HL-60/S4 treated with phorbol 12-myristate 13-acetate at 8.2 ng/mL for 4 days and 3 days (cell line): ENCODE measurements around the gene TMEM238.

Experiments
- in situ Hi-C: fragments of 300-500 bp; cut with MboI; formaldehyde crosslinking; loops from 2 replicates; pipeline ENCODE4 v1.15.0; 2022; ENCODE audit warnings: low sequenced_read_pairs

Gene TMEM238

DNA sequence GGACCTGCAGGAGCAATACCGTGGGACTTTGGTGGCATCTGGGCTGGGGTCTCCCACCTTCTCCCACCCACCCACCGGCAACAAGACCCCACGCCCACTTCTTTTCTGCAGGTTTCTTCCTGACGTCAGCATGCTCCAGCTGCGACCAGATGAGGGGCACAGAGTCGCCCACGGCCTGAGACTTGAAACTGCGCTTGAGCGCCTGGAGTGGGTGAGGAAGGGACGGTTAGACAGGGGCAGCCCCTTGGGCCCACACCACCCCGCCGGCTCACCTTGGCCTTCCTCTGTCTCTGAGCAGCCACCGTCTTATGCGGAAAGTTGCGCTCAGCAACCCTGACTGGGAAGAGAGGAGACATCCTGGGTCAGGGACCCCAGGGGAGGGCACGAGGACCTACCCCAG, 23.2 kb downstream of the TMEM238 start:
- in situ Hi-C loops = no loop called here

DNA sequence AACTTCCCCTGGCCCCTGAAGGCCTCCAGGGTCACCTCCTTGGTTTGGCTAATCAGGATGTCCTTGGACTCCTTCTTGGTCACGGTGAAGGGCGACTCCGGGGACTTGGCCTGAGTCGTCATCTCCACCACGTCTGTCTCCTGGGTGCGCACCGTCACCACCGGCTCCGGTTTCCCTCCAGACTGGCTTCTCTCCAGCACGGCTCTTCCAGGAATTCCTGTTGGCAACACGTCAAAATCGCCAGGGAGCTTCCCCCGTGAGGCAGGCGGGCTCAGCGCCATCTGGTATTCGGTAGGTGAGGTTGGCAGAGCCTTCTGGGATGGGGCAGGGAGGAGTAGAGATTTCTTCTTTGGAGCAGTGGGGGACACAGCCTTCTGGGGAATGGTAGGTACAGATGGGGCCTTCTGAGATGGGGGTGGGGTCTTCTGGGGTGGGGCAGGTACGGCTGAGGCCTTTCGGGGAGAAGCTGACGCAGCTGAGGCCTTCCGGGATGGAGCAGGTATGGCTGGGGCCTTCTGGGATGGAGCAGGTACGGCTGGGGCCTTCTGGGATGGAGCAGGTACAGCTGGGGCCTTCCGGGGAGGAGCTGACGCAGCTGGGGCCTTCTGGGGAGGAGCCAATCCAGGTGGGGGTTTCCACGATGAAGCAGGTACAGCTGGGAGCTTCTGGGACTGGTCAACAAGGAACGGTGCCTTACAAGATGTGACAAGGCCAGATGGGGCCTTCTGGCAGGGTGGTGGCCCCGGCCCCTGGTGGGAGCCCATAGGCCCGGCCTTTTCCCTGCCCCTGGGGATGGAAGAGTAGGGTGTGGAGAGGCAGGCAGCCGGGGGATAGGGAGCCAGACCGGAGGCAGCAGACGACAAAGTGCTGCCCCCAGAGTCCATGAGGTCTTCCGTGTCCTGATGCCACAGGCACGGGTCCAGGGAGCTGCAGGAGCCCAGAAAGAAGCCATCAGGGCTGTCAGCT, 24.9 kb downstream of the TMEM238 start:
- in situ Hi-C loops = no loop called here

DNA sequence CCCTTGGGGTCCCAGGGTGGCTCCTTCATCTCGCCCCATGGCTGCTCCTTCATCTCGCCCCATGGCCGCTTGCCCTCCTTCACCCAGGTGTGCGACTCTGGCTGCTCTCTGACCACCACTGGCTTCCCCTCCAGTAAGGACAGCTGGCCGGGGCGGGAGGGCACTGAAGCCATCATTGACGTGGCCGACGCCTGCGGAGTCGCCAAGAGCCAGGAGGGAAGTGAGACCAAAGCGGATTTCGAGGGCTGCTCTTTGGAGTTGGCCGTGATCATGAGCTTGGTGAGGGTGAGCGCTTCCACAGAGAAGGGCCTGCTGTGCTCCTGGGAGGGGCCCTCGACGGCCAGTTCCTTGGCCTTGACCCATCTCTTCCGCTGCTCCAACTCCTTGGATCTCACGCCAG, 25.6 kb downstream of the TMEM238 start:
- in situ Hi-C loops = no loop called here

DNA sequence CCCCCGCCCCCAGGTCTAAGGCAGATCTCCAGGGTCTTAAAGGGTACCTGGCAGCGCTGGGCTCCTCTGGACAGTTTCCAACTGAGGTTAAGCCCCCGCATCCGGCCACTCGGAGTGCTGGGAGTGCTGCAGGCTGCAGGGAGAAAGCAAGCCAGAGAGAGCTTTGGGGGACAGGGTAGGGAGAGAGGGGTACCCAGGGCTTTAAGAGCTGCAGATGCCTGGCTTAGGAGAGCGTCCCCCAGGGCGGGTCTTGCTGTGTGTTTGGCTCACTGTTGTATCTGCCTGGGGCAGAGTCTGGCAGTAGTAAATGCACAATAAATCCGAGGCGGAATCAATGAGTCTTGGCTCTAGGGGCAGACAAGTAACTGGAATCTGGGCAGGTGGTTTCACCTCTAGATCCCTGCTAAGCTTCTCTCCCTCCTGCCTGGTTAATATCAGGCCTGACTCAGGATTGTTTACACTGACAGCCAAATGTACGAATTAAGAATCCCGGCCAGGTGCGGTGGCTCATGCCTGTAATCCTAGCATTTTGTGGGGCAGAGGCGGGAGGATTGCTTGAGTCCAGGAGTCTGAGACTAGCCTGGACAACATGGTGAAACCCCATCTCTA, 28.8 kb downstream of the TMEM238 start:
- in situ Hi-C loops = no loop called here

DNA sequence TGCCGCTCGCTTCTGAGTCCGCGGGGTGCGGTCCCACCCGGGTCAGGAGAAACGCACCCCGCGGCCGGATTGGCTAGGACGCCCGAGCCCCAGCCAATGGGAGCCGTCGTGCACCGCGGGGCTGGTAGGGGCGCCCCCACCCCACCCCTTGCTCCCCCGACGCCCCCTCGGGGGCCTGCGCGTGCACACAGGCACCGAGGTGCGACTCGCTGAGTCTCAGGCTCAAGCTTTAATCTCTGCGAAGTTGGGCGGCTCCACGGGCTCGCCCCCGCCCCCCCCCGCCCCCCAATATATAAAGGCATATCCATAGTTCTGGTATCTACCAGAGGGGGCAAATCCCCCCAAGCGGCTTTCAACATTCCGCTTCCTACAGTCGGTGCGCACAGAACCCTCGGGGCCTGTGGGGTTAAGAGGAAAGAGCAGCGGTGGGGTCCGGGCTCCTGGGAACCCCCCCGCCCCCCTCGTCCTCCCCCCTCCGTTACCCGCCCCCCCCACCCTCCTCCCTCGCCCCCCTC, 29.3 kb downstream of the TMEM238 start, which contains the start of gene COX6B2:
Gene COX6B2 (minus strand): TSS at position 22 of the 515 bp plus-strand sequence. CDS start 198 bp downstream, outside the sequence.
- in situ Hi-C loops = no loop called here

DNA sequence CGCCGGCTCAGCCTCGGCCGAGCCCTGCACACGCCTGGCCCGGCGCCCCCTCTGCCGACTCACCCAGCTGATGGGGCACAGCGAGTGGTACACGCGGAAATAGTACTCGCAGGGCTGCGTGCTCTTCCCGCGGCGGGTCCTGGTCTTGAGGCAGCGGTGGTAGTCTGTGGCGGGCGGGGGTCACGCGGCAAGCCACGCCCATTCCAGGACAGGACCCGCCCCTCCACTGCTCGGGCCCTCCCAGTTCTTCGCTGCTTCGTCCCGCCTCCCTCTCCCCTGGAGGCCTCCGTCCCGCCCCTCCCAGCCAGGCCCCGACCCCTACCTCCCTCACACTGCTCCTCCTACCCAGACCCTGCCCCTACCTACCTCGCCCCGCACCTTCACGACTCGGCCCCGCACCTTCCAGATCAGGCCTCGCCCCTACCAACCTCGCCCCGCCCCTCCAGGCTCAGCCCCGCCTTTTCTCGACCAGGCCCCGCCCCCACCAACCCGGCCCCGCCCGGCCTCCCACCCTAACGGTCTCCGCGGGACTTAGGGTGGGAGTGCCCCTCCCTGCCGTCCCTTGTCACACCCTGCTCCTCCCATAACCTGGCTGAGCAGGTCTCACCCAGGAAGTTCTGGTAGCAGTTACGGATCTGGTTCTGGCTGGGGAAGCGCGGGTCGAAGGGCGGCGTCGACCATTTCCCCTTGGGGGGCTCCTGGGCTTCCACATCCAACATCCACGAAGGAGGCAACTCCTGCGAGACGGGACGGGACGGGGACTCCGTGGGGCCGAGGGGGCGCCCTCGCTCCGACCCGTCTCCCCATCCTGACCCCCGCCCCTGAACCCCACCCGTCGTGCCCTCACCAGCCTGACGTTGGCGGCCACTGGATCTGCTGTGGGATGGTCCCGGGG, 30.0 kb downstream of the TMEM238 start:
- in situ Hi-C loops = no loop called here

DNA sequence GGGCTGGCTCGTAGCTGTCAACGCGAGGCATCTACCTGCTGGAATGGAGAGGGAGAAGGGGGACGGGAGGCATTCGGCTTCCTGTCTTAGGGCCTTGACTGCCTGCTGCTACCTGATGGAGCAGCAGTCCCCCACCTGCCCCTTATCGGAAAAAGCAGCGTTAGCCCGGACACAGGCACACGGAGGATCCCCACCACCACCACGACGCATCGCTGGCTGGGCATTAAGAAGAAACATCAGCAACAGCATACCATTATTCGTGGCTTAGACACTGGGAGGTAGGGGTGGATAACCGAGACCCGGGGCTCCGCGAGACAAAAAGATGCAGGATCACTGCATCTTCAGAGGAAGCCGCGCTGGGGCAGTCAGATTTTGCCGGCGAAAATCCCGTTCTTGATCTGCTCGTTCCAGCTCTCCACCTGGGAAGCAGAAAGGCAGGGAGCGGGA, 30.7 kb downstream of the TMEM238 start:
- in situ Hi-C loops = no loop called here

DNA sequence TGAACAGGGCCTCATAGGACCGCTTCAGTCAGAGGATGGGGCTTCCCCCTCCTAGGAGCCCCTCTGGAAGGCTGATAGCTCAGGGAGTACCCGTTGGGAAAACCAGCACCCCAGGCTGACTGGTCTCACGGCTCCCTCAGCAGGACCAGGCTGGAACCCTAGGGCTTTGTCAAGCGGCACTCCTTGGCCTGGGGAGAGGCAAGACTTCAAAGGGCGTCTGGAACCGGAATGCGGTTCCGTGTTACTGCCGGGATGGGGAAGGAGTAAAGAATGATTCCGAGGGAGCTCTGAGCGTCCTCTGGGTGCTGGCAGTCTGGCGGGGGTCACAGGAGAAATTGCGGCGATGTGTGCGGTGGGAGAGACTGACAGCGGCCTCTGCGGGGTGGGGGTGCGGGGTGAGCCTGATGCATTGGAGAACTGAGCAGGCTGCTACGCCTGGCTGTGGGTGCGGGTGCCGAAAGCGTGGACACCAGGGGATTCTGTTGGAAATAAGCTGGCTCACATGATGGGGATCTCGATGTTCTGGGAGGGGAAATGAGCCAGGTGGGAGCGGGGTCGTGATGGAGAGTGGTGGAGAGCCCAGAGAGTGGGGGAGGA, 31.4 kb downstream of the TMEM238 start:
- in situ Hi-C loops = no loop called here

DNA sequence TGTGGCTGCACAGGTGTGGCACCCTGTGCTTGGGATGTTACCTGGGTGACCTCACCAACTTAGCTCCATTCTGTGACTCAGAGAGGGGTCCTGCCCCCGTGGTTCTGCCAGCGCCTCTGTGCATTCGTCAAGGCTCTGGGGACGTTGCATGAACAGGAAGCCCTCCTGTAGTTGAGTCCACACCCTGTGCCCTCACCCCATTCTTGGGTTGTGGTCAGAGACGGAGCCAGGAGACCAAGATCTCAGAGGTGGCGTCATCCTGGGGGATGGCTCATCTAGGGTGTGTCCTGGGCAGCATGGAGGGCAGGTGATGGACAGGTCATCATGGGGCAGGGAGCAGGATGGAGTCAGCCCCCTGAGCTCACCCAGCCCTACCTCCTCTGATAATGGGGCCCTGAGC, 32.1 kb downstream of the TMEM238 start:
- in situ Hi-C loops = no loop called here

DNA sequence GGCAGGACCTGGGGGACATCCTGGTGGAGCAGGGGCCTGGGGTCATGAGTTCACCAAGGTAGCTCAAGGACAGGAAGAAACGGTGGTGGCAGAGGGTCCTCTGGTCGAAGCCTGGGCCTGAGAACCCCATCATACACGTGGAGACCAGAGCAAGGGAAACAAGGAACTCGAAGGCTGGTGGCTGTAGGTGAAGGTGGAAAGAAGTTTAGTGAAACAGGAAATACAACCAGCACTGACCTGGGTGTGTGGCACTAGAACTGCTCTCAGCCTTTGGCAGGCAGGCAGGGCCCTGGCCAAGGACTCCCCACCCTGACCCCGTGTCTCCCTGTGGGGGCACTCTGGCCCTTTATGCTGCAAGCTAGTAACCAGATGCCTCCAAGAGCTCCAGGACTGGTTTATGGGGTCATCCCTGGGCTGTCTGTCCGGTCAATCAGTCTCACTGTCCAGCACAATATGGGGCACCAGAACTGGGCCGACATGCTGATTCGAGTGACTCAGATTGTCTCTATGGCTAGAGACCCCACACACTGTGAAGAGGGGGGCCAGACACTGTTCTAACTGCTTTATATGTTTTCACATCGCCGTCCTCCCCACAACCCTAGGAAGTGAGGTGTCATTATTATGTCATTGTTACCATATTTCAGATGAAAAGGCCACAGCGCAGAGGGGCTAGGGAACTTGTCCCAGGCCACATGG, 33.3 kb downstream of the TMEM238 start:
- in situ Hi-C loops = no loop called here

DNA sequence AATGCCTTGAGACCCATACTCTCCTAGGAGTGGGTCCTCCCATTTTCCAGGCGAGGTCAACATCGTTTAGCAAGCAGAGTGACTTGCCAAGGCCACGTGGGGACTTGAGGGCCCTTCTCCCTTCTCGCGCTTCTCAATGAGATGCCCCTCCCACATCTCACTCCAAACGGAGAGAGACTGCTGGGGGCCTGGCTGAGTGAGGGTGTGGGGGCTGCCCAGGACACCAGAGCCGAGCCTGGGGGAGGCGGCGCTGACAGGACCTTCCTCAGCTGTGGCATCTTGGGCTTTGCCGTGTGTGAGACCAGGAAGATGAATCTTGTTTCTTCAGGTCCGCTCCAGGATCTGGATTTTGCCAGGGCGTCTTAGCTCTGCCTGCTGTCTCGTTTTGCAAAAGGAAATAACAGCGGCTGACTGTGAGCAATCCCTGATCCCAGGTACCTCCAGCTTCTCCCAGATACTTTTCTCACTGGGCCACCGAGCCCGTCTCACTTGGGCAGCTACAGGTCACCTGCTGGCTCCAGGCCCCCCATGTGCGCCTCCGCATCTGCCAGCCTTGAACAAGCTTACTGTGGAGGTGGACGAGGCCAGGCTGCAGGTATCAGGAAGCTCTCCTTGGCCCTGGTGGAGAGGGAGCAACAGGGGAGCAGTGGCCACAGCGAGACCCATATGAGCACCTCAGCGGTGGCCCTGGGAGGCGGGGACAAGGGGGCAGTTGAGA, 35.6 kb downstream of the TMEM238 start:
- in situ Hi-C loops = no loop called here

DNA sequence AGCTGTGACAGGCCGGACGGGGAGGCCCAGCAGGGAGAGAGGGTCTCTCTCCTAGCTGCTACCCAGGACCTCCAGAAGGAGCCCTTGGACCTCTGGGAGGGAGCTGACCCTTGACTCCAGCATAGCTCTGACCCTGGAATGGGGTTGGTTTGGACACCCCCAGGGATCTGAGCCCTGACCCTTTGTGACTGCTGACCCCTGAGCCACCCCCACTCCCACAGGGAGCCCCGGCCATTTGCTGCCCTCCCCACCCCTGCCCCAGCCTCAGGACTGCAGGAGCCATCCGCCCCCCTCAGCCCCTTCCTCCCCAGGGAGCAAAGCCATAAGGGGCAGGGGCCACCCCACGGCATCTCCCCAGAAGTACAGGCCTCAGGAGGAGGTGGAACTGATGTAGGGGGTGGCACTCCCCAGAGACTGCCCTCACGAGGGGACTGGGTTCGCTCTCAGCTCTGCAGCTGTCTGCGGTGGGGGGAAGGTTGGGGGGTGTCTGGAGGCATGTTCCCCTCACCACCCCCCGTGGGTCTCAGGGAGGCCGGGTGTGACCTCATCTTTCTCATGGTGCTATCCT, 36.6 kb downstream of the TMEM238 start:
- in situ Hi-C loops = no loop called here

DNA sequence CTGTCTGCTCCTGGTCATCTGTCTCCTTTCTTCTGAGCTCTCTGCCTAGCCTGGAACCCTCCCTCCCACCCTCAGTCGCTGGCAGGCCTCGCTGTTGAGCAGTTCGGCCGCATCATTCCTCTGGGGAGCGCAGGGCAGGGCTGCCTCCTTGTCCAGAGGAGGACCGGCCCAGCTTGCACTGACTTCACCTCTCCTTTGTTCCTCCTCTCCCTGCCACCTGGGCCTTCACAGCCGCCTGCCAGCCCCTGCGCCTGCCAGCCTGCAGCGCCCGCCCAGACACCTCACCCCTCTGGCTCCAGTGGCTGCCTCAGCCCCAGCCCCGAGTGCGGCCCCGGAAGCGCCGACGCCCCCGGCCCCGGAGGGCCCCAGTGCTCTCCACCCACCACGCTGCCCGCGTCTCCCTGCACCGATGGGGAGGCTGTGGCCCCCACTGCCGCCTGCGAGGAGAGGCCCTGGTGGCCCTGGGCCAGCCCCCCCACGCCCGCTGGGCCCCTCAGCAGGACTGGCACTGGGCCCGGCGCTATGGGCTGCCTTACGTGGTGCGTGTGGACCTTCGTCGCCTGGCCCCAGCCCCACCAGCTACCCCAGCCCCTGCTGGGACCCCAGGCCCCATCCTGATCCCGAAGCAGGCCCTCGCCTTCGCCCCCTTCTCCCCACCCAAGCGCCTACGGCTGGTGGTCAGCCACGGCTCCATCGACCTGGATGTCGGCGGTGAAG, 37.2 kb downstream of the TMEM238 start:
- in situ Hi-C loops = no loop called here

DNA sequence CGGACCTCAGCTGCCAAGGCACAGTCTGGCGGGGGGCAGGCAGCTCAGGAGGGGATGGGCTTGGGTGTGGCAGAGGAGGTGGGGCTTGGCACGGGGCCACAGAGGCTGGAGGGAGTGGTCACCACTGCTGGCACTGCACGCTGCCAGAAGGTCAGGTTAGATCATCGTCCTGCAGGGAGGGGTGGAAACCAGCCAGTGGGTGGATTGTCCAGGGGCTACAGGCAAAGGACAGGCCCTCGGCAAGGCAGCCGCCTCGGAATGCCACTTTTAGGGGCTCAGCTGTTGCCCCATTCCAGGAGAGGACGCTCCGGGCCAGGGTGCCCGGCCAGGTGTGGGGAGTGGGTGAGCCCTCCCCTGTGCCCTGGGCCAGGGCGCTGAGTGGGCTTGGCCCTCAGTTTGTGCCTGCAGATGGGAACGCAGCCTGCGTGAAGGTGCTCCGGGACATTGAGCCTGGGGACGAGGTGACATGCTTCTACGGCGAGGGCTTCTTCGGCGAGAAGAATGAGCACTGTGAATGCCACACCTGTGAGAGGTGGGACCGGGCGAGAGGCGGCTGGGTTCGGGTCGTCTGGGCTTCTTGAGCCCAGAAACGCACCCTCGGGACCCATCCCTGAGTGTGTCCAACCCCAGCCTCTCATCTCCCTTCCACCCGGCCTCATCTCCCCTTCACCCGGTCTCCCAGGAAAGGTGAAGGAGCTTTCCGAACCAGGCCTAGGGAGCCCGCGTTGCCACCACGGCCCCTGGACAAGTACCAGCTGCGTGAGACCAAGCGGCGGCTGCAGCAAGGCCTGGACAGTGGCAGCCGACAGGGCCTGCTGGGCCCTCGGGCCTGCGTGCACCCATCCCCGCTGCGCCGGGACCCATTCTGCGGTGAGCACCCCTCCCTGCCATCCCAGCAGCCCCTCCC, 38.0 kb downstream of the TMEM238 start:
- in situ Hi-C loops = no loop called here

DNA sequence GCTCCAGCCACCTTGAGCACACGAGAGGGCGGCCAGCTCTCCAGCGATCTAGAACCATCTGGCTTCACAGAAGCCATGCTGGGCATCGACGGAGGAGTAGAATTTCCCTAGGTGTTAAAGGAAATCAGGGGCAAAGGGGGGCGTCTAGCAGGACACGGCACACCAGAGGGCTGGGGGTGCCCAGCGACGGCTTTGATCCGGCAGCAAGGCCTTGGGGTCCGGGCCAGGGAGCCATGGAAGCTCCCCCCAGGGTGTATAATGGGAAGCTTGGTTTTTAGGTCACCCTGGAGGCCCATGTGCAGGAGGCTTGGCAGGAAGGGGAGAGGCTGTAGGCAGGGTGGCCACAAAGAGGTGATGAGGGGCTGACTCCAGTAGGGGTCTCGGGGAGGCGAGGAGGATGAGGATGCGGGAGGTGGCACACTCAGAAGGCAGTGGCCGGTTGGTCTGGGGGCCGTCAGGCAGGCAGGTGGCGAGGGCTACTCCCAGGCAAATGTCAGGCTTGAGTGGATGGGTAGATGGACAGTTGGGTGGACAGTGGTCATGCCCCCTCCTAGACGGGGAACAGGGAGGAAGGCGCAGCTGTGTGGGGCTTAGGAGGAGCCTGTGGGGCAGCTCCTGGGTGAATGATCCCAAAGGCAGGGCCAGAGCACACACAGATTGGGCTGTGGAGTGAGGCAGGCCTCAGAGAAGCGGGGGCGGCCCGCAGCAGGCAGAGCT, 38.8 kb downstream of the TMEM238 start:
- in situ Hi-C loops = no loop called here

DNA sequence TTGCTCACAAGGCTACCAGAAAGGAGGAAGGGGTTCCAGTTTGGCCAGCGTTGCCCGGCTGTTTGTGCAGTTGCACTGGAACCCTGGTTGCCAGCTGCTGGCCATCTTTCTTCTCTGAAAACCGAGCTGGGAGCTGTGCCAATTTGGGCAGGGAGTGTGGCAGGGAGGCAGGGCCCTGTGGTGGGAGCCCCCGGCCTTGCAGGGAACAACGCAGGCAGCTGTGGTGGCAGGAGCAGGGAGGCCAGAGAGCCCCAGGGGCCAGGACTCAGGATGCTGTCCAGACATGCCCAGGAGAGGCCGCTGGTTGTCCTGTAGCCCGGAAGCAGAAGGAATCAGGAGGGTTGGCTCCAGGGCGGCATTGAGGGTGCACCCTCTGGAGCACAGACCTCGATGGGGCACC, 39.6 kb downstream of the TMEM238 start:
- in situ Hi-C loops = no loop called here
